ENCODE measurements around the gene CHDH. TPM values are rescaled to one million over a fixed set of nuclear protein-coding genes. Genes with fewer than 3 reads are reported as not detected.

The CHDH gene, protein sequence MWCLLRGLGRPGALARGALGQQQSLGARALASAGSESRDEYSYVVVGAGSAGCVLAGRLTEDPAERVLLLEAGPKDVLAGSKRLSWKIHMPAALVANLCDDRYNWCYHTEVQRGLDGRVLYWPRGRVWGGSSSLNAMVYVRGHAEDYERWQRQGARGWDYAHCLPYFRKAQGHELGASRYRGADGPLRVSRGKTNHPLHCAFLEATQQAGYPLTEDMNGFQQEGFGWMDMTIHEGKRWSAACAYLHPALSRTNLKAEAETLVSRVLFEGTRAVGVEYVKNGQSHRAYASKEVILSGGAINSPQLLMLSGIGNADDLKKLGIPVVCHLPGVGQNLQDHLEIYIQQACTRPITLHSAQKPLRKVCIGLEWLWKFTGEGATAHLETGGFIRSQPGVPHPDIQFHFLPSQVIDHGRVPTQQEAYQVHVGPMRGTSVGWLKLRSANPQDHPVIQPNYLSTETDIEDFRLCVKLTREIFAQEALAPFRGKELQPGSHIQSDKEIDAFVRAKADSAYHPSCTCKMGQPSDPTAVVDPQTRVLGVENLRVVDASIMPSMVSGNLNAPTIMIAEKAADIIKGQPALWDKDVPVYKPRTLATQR
- total RNA-seq = 0.27 and 0.37 TPM in 2 replicates
- total RNA-seq (2013) = 0.07 TPM
- 0.03 and 0.22 TPM in 2 replicates for polyA plus RNA-seq
- 0.93 TPM in 1 of 2 replicates, not detected in the other for polyA minus RNA-seq

DNA sequence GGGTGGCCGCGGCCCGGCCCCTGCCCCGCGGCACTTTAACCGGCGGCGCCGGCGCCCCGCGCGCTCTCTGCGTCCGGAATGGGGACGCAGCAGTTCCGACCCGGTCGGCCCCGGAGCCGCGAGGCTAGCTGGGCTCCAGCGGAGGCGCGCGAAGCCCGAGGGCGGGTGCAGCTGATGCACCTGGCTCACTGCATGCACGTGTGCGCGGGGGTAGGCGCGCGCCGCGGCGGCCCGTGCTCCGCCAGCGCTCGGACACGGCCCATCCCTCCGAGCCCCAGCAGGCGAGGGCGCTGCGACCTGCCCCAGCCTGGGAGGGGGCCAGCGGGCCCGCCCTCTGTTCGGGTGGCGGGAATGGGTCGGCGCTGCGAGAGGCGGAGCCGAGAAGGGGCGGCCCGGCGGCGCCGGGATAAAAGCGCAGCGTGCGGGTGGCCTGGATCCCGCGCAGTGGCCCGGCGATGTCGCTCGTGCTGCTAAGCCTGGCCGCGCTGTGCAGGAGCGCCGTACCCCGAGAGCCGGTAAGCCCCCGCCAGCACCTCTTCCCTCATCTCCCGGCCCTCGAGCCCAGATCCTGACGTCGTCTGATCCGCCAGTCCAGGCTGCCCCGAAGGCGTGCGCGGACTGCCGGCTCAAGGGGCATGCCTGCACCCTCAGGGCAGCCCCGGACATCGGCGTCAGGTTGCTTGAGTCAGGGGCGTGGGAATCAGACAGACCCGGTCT lies at the start of gene CHDH, which contains the start of gene IL17RB:
CHDH (minus strand) TSS at position 286 of the 717 bp plus-strand sequence. CDS start 22,411 bp downstream, outside the sequence.
IL17RB (plus strand) TSS at position 435 of the 717 bp plus-strand sequence; CDS start at position 456, 21 bp downstream.
- Mint-ChIP-seq H3K4me1 (peaks cover 27% of the 10 kb centered on the region), H3K4me3 (peak within 1 kb of the TSS; percentile 80), H3K27ac (no peak within 1 kb of the TSS), H3K9me3 (ENCODE audit: insufficient read depth) (no peaks in the 10 kb centered on the region), H3K27me3 (peaks cover 36% of the 10 kb centered on the region)
- Histone ChIP-seq H3K4me2 (replicated peaks; ENCODE audit: low read depth, low read length, poor library complexity, severe bottlenecking) (peak within 1 kb of the TSS; percentile 87), H3K4me3 (ENCODE audit: control extremely low read depth in 1 of 5, extremely low read depth in 1 of 5, insufficient read depth in 1 of 5, low read depth in 2 of 5, low read length in 4 of 5) (peak within 1 kb of the TSS; percentile 11 to 63 (median 48)), H3K36me3 (replicated peaks in 1 of 2; ENCODE audit: control extremely low read depth in 1 of 2, control insufficient read depth in 1 of 2, extremely low read depth in 1 of 2, insufficient read depth in 2 of 2, low read length in 1 of 2) (no peaks in the 10 kb centered on the region), H3K4me1 (ENCODE audit: control insufficient read depth in 2 of 2, insufficient read depth in 2 of 2, low read length in 2 of 2) (peaks cover 14 to 21% of the 10 kb centered on the region in 2 donors), H3K9me3 (ENCODE audit: control extremely low read depth in 1 of 3, control insufficient read depth in 2 of 3, insufficient read depth in 1 of 3, low read length in 2 of 3) (peaks cover 0 to 8% (median 0%) of the 10 kb centered on the region in 3 donors), H2AFZ (ENCODE audit: insufficient read depth, low read depth, low read length, poor library complexity, severe bottlenecking) (peak within 1 kb of the TSS; percentile 62), H3K27me3 (replicated peaks in 1 of 4; ENCODE audit: control extremely low read depth in 1 of 4, control insufficient read depth in 3 of 4, insufficient read depth in 4 of 4, low read length in 3 of 4) (peaks cover 0 to 52% (median 15%) of the 10 kb centered on the region in 4 experiments), H3K27ac (ENCODE audit: low read length in 2 of 2) (no peak within 1 kb of the TSS), H4K20me1 (ENCODE audit: control insufficient read depth, insufficient read depth, low read length, poor library complexity, severe bottlenecking) (no peaks in the 10 kb centered on the region), H3K79me2 (ENCODE audit: control insufficient read depth, insufficient read depth, low read length) (no peaks in the 10 kb centered on the region), H3K9ac (ENCODE audit: low read length) (peak within 1 kb of the TSS; percentile 57)
- intact Hi-C loops (cut with micrococcal nuclease) = no loop called here
- DNase-seq (peak; percentile 46), ATAC-seq (ENCODE audit: low read depth) (peak; percentile 57)
- CTCF ChIA-PET = interaction anchor here (1.0 kb wide), 1 partner anchor 9 kb away, joined by 3 read pairs; no protein-coding TSS in a partner anchor
- TF ChIP-seq EZH2 (IDR thresholded peaks at IDR 0.05; ENCODE audit: borderline replicate concordance, insufficient read depth, low read depth, low read length, poor library complexity, severe bottlenecking) = no peak
- TF ChIP-seq, protein P1, sequence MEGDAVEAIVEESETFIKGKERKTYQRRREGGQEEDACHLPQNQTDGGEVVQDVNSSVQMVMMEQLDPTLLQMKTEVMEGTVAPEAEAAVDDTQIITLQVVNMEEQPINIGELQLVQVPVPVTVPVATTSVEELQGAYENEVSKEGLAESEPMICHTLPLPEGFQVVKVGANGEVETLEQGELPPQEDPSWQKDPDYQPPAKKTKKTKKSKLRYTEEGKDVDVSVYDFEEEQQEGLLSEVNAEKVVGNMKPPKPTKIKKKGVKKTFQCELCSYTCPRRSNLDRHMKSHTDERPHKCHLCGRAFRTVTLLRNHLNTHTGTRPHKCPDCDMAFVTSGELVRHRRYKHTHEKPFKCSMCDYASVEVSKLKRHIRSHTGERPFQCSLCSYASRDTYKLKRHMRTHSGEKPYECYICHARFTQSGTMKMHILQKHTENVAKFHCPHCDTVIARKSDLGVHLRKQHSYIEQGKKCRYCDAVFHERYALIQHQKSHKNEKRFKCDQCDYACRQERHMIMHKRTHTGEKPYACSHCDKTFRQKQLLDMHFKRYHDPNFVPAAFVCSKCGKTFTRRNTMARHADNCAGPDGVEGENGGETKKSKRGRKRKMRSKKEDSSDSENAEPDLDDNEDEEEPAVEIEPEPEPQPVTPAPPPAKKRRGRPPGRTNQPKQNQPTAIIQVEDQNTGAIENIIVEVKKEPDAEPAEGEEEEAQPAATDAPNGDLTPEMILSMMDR (IDR thresholded peaks at IDR 0.05) = no peak
- POLR2A ChIA-PET = no interaction called here
- 5% methylated on average over 91 of the region's 91 CpGs for WGBS (ENCODE audit: insufficient coverage)

All from B cell (primary cell).